Transverse colon (tissue), 4 donors: Measurements from ENCODE around the gene ZNF521. TPM values are rescaled to one million over a fixed set of nuclear protein-coding genes. Genes with fewer than 3 reads are reported as not detected.

Source experiments
- DNase-seq: peaks from one replicate; pipeline ENCODE4 v3.0.0-alpha.2; 2019
- H3K27ac ChIP-seq, 4 donors: fragments of 200-600 bp; sonication (generic); 2 replicates each; pipeline ENCODE4 v1.5.1; 2016 to 2018; ENCODE audit warnings: inconsistent platforms in 4 of 4
- H3K27me3 ChIP-seq: fragments of 200-600 bp; sonication (generic); 2 replicates; pipeline ENCODE4 v1.5.1; 2017; ENCODE audit warnings: inconsistent platforms
- H3K36me3 ChIP-seq, 4 donors: fragments of 200-600 bp; sonication (generic); 2 replicates each; pipeline ENCODE4 v1.5.1; 2017 to 2019; ENCODE audit warnings: inconsistent platforms in 4 of 4
- H3K4me1 ChIP-seq, 4 donors: fragments of 200-600 bp; sonication (generic); 2 replicates each; pipeline ENCODE4 v1.5.1; 2017 to 2020; ENCODE audit warnings: inconsistent platforms in 4 of 4
- H3K4me3 ChIP-seq, 4 donors: fragments of 200-600 bp; sonication (generic); 1 replicate in 1 of 4; 2 replicates in 3 of 4; pipeline versions ENCODE4 v1.5.1 to v1.6.1; 2017 to 2019; ENCODE audit warnings: inconsistent platforms in 4 of 4
- H3K9me3 ChIP-seq, 2 donors: fragments of 200-600 bp; sonication (generic); 2 replicates each; pipeline ENCODE4 v1.5.1; 2017 to 2019; ENCODE audit warnings: inconsistent platforms in 2 of 2
- EP300 ChIP-seq: sonication (generic); formaldehyde crosslinking; IDR thresholded peaks from one replicate; pipeline ENCODE4 v1.6.1; 2017; ENCODE audit warnings: antibody characterized with exemption, low read depth
- POLR2A ChIP-seq: fragments of 450-650 bp; IDR thresholded peaks from one replicate; pipeline ENCODE4 v1.6.1; 2016; ENCODE audit warnings: antibody characterized with exemption, mild to moderate bottlenecking, moderate library complexity
- POLR2AphosphoS5 ChIP-seq, 3 donors: sonication (generic); formaldehyde crosslinking; IDR thresholded peaks; one replicate each; pipeline ENCODE4 v1.6.1; 2016; ENCODE audit warnings: antibody characterized with exemption in 3 of 3
- WGBS, 2 donors: methylation state at CpG; one replicate each; pipeline ENCODE4 v1.1.5; 2018; ENCODE audit warnings: low coverage in 1 of 2; 5-methylcytosine and 5-hydroxymethylcytosine counted together
- in situ Hi-C, 4 donors: fragments of 200-750 bp; cut with MboI; loops; one replicate each; pipeline versions ENCODE4 v1.15.0 to v1.15.1; 2017; ENCODE audit warnings: low sequenced_read_pairs in 3 of 4, low pct_ligation_motif_present in 1 of 4, low pct_unique_long_range_greater_than_20kb in 1 of 4
- intact Hi-C: fragments of 100-400 bp; cut with DNase I; formaldehyde crosslinking; loops from one replicate; pipeline ENCODE4 v1.15.1; 2023; ENCODE audit warnings: low total_unique reads
- total RNA-seq, 4 donors: library from RNA; depleted of rRNA; stranded (reverse); fragments of >200 nt; gene quantifications; one replicate each; pipeline ENCODE4 v1.1.0, GENCODE V29; 2016
- TF ChIP-seq, protein P1 (sequence below), 5 experiments: fragments of 200-600 bp in 3 of 5; fragments of 450-650 bp in 2 of 5; sonication (generic) in 3 of 5; IDR thresholded peaks; 1 replicate in 2 of 5; 2 replicates in 3 of 5; pipeline ENCODE4 v1.5.1; 2016 to 2017; ENCODE audit warnings: antibody characterized with exemption in 5 of 5, inconsistent platforms in 3 of 5, mild to moderate bottlenecking in 2 of 5, moderate library complexity in 1 of 5

Gene ZNF521
- total RNA-seq, 4 donors from 2014 or later = 6.4 to 29.5 (median 9.0) TPM

DNA sequence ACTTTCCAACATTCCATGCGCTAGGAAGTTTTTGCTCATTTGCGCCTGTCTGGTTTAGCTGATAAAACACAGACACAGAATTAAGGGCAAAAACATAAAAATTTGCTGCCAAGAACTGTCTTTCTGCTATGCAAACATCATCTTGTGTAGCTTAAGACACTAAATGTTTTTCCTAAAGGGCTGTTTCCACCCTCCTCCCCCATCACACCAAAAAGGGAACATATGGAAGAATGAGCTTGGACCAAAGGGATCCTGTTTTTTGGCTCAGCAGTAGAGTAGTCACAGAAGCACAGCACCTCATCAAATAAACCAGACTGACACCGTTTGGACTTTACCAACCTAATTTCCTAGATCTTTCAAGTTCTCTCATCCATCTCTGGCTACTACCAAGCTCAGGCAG, 210.1 kb downstream of the ZNF521 start:
- Histone ChIP-seq H3K27ac (peak overlapping the region in 1 of 4 donors; percentile 42), H3K4me1 (no peaks in the 10 kb centered on the region), H3K4me3 (no peak overlapping the region), H3K36me3 (no peaks in the 10 kb centered on the region), H3K9me3 (no peaks in the 10 kb centered on the region), H3K27me3 (no peaks in the 10 kb centered on the region)
- WGBS, 2 donors = 47 to 52% methylated on average over 2 to 3 of the region's 3 CpGs
- intact Hi-C loops = no loop called here
- no peak for DNase-seq
- peak in 1 of 3 donors; percentile 12 for TF ChIP-seq POLR2AphosphoS5 (IDR thresholded peaks at IDR 0.05)
- TF ChIP-seq POLR2A = no peak
- in situ Hi-C loops = no loop called here

DNA sequence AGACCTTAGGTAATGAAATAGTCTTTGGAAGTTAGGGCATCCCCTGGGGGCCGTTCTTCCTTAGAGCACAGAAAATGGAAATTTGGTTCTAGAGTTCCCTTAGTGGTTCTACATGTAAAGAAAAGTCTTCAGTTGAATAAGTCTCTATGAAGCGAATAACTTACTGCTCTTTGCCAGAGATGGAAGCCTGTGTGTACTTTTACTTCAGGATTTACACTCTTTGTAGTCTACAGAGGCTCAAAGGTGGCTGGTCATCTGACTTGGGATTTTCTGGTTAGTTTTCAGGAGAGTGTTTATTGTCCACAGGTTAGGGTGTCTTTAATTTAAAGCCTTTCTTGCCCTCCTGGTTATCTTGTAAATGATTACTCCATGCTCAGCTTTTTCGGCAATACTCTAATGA, 210.6 kb downstream of the ZNF521 start:
- Histone ChIP-seq H3K36me3 (no peaks in the 10 kb centered on the region), H3K9me3 (no peaks in the 10 kb centered on the region), H3K4me1 (no peaks in the 10 kb centered on the region), H3K27ac (peak overlapping the region in 1 of 4 donors; percentile 42), H3K27me3 (no peaks in the 10 kb centered on the region), H3K4me3 (no peak overlapping the region)
- WGBS, 2 donors = 52 to 56% methylated on average over 3 of the region's 3 CpGs
- intact Hi-C loops (no loop called here), in situ Hi-C loops (no loop called here)
- no peak for TF ChIP-seq EP300
- TF ChIP-seq POLR2AphosphoS5 (IDR thresholded peaks at IDR 0.05) = no peak
- TF ChIP-seq POLR2A = no peak
- TF ChIP-seq, protein P1, sequence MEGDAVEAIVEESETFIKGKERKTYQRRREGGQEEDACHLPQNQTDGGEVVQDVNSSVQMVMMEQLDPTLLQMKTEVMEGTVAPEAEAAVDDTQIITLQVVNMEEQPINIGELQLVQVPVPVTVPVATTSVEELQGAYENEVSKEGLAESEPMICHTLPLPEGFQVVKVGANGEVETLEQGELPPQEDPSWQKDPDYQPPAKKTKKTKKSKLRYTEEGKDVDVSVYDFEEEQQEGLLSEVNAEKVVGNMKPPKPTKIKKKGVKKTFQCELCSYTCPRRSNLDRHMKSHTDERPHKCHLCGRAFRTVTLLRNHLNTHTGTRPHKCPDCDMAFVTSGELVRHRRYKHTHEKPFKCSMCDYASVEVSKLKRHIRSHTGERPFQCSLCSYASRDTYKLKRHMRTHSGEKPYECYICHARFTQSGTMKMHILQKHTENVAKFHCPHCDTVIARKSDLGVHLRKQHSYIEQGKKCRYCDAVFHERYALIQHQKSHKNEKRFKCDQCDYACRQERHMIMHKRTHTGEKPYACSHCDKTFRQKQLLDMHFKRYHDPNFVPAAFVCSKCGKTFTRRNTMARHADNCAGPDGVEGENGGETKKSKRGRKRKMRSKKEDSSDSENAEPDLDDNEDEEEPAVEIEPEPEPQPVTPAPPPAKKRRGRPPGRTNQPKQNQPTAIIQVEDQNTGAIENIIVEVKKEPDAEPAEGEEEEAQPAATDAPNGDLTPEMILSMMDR (IDR thresholded peaks at IDR 0.05) = no peak
- no peak for DNase-seq

DNA sequence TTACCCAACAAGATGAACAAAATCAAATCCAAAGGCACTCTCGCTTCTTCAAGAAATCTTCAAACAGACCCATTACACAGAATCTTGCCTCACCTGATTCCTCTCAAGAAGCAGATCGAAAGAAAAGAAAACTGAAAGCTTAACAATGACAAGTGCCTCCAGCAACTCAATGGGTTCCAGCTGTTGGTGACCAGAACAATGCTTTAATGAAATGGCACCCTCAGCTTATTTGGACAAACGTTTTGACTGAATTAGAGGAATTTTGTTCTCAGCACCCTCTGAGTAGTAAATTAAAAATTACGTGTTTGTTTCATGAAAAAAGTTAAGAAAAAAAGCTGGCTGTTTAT, 211.0 kb downstream of the ZNF521 start:
- no peak for DNase-seq
- intact Hi-C loops (no loop called here), in situ Hi-C loops (no loop called here)
- Histone ChIP-seq H3K36me3 (no peaks in the 10 kb centered on the region), H3K4me3 (no peak overlapping the region), H3K27ac (no peak overlapping the region), H3K4me1 (no peaks in the 10 kb centered on the region), H3K9me3 (no peaks in the 10 kb centered on the region), H3K27me3 (no peaks in the 10 kb centered on the region)
- 54 to 68% methylated on average over 4 of the region's 4 CpGs for WGBS, 2 donors
- TF ChIP-seq POLR2A (no peak), POLR2AphosphoS5 (IDR thresholded peaks at IDR 0.05) (no peak), EP300 (no peak)
- TF ChIP-seq, protein P1 (IDR thresholded peaks at IDR 0.05) = no peak

DNA sequence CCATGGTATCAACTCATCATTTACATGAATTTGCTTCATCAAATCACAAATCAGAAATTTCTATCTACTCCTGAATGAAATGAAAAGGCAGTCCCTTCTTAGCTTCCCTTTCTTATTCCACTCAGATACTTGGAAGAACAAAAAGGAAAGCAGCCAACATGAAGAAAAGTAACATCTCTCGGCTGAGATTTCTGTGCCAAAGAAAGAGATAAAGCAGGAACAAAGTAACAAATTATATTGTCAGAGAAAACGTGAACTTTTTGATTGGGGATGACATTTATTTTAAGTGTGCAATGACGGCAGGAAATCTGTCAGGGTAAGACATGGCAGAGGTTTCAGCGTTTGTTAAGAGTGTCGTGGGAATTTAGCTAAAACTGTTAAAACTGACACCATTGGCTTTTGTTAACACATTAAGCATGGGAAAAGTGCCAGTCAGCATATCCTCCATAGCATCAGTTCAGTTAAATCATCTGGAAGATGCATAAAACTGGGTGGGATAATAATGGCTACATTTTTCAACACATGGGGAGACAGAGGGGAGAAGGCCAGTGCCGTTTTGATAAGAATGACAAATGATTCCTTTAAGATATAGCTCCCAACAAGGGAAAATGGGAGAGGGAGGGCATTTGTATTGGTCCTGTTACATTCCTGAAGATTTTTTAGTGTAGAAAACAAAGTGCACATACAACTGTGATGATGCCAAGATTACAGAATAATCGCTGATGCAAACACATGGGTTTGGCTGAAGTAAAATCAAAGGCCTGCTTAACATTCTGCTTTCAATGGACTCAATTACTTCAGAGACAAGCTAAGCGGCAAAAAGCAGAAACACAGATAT, 211.6 kb downstream of the ZNF521 start:
- no peak overlapping the region for H3K4me3 ChIP-seq
- in situ Hi-C loops = no loop called here
- H3K9me3 ChIP-seq = no peaks in the 10 kb centered on the region
- DNase-seq = no peak
- no peaks in the 10 kb centered on the region for H3K4me1 ChIP-seq
- intact Hi-C loops = no loop called here
- H3K27ac ChIP-seq = no peak overlapping the region
- H3K27me3 ChIP-seq = no peaks in the 10 kb centered on the region
- TF ChIP-seq POLR2A (no peak), POLR2AphosphoS5 (IDR thresholded peaks at IDR 0.05) (no peak), EP300 (no peak)
- TF ChIP-seq, protein P1 (IDR thresholded peaks at IDR 0.05) = no peak
- no peaks in the 10 kb centered on the region for H3K36me3 ChIP-seq
- 60 to 64% methylated on average over 4 to 8 of the region's 8 CpGs for WGBS, 2 donors

DNA sequence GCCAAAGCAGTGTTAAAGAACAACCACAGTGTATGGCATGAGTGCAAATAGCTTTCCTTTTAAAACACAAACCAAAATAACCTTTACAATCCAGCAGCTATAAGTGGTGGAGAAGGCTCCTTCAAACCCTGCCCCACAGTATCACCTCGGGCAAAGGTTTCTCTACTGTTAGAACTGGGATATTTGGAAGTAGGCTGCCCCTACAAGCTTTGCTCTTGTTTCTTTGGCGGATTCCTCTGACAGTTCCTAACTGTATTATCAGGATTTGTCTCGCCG, 214.8 kb downstream of the ZNF521 start:
- in situ Hi-C loops = no loop called here

More for the DNA sequence above, 214.8 kb downstream of the ZNF521 start:
- Histone ChIP-seq H3K4me3 (no peak overlapping the region), H3K36me3 (no peaks in the 10 kb centered on the region), H3K27ac (no peak overlapping the region), H3K4me1 (no peaks in the 10 kb centered on the region), H3K27me3 (no peaks in the 10 kb centered on the region), H3K9me3 (no peaks in the 10 kb centered on the region)
- no peak for DNase-seq
- WGBS, 2 donors = 77 to 84% methylated on average over 4 of the region's 4 CpGs
- no peak for TF ChIP-seq POLR2AphosphoS5 (IDR thresholded peaks at IDR 0.05)
- no peak for TF ChIP-seq POLR2A
- TF ChIP-seq, protein P1 (IDR thresholded peaks at IDR 0.05) = no peak
- no peak for TF ChIP-seq EP300
- intact Hi-C loops = no loop called here
